ENCODE results near the gene SNED1. TPM values are rescaled to one million over a fixed set of nuclear protein-coding genes. Genes with fewer than 3 reads are reported as not detected.

SNED1 gene
- total RNA-seq, 4 donors from 2014 or later, result 5.6 to 31.9 (median 13.2) TPM

- peaks cover 29% of the 10 kb centered on the region for H3K4me1 ChIP-seq
- WGBS, result 94% methylated on average over 5 of the region's 12 CpGs
- H3K27ac ChIP-seq, result peak overlapping the region; percentile 0
- no peak for DNase-seq (ENCODE audit: low spot score in 2 of 2)
- H3K9me3 ChIP-seq, result no peaks in the 10 kb centered on the region
- peak overlapping the region; percentile 23 for H3K4me3 ChIP-seq
- H3K27me3 ChIP-seq, result peaks cover 16% of the 10 kb centered on the region
- peaks cover 4% of the 10 kb centered on the region for H3K36me3 ChIP-seq
- TF ChIP-seq POLR2A (IDR thresholded peaks at IDR 0.05) (no peak), POLR2AphosphoS5 (IDR thresholded peaks at IDR 0.05) (no peak), EP300 (IDR thresholded peaks at IDR 0.05) (no peak)
- TF ChIP-seq, protein P1, sequence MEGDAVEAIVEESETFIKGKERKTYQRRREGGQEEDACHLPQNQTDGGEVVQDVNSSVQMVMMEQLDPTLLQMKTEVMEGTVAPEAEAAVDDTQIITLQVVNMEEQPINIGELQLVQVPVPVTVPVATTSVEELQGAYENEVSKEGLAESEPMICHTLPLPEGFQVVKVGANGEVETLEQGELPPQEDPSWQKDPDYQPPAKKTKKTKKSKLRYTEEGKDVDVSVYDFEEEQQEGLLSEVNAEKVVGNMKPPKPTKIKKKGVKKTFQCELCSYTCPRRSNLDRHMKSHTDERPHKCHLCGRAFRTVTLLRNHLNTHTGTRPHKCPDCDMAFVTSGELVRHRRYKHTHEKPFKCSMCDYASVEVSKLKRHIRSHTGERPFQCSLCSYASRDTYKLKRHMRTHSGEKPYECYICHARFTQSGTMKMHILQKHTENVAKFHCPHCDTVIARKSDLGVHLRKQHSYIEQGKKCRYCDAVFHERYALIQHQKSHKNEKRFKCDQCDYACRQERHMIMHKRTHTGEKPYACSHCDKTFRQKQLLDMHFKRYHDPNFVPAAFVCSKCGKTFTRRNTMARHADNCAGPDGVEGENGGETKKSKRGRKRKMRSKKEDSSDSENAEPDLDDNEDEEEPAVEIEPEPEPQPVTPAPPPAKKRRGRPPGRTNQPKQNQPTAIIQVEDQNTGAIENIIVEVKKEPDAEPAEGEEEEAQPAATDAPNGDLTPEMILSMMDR (IDR thresholded peaks at IDR 0.05), result no peak
Measured at GRCh38 chr2:241010531-241011295, 12.3 kb downstream of the SNED1 start.

- Histone ChIP-seq H3K27ac (no peak overlapping the region), H3K4me3 (no peak overlapping the region), H3K9me3 (no peaks in the 10 kb centered on the region), H3K4me1 (peaks cover 29% of the 10 kb centered on the region), H3K36me3 (peaks cover 4% of the 10 kb centered on the region), H3K27me3 (peaks cover 16% of the 10 kb centered on the region)
- TF ChIP-seq POLR2AphosphoS5 (IDR thresholded peaks at IDR 0.05) (no peak), EP300 (IDR thresholded peaks at IDR 0.05) (no peak), POLR2A (IDR thresholded peaks at IDR 0.05) (no peak)
- TF ChIP-seq, protein P1 (IDR thresholded peaks at IDR 0.05), result no peak
- no peak for DNase-seq (ENCODE audit: low spot score in 2 of 2)
- WGBS, result 77% methylated on average over 8 of the region's 9 CpGs
Measured at GRCh38 chr2:241011296-241011600, 12.8 kb downstream of the SNED1 start.

GRCh38 chr2:241011751-241012510 is 13.5 kb downstream of the SNED1 start:
- peaks cover 16% of the 10 kb centered on the region for H3K27me3 ChIP-seq
- H3K36me3 ChIP-seq, result peaks cover 4% of the 10 kb centered on the region
- no peak overlapping the region for H3K4me3 ChIP-seq
- no peak overlapping the region for H3K27ac ChIP-seq
- H3K9me3 ChIP-seq, result no peaks in the 10 kb centered on the region
- TF ChIP-seq POLR2A (IDR thresholded peaks at IDR 0.05) (no peak), POLR2AphosphoS5 (IDR thresholded peaks at IDR 0.05) (no peak), EP300 (IDR thresholded peaks at IDR 0.05) (no peak)
- TF ChIP-seq, protein P1 (IDR thresholded peaks at IDR 0.05), result no peak
- WGBS, result 50% methylated on average over 12 of the region's 29 CpGs
- no peak for DNase-seq (ENCODE audit: low spot score in 2 of 2)
- H3K4me1 ChIP-seq, result peaks cover 29% of the 10 kb centered on the region

- no peak overlapping the region for H3K4me3 ChIP-seq
- 83% methylated on average over 6 of the region's 6 CpGs for WGBS
- no peaks in the 10 kb centered on the region for H3K9me3 ChIP-seq
- H3K27ac ChIP-seq, result no peak overlapping the region
- H3K27me3 ChIP-seq, result peaks cover 15% of the 10 kb centered on the region
- TF ChIP-seq POLR2AphosphoS5 (IDR thresholded peaks at IDR 0.05) (no peak), POLR2A (IDR thresholded peaks at IDR 0.05) (no peak), EP300 (IDR thresholded peaks at IDR 0.05) (no peak)
- TF ChIP-seq, protein P1 (IDR thresholded peaks at IDR 0.05), result no peak
- H3K36me3 ChIP-seq, result peaks cover 7% of the 10 kb centered on the region
- no peak for DNase-seq (ENCODE audit: low spot score in 2 of 2)
- H3K4me1 ChIP-seq, result peaks cover 19% of the 10 kb centered on the region
Measured at GRCh38 chr2:241014224-241014623, 15.8 kb downstream of the SNED1 start.

- WGBS, result 86% methylated on average over 10 of the region's 10 CpGs
- H3K27ac ChIP-seq, result no peak overlapping the region
- no peak overlapping the region for H3K4me3 ChIP-seq
- no peaks in the 10 kb centered on the region for H3K9me3 ChIP-seq
- TF ChIP-seq POLR2A (IDR thresholded peaks at IDR 0.05) (no peak), EP300 (IDR thresholded peaks at IDR 0.05) (no peak), POLR2AphosphoS5 (IDR thresholded peaks at IDR 0.05) (no peak)
- TF ChIP-seq, protein P1 (IDR thresholded peaks at IDR 0.05), result no peak
- DNase-seq (ENCODE audit: low spot score in 2 of 2), result no peak
- peaks cover 12% of the 10 kb centered on the region for H3K27me3 ChIP-seq
- peaks cover 14% of the 10 kb centered on the region for H3K4me1 ChIP-seq
- peaks cover 7% of the 10 kb centered on the region for H3K36me3 ChIP-seq
Measured at GRCh38 chr2:241014764-241015163, 16.3 kb downstream of the SNED1 start.

All from suprapubic skin (tissue), 4 donors.